Mammary epithelial cell (primary cell): ENCODE measurements around the gene ABR.

Experiments
- CTCF ChIP-seq, 2 donors: IDR thresholded peaks in 1 of 2; conservative IDR thresholded peaks in 1 of 2; 2 replicates each; pipeline ENCODE4 v1.5.1; 2011 to 2012; ENCODE audit warnings: inconsistent platforms in 2 of 2, low read length in 2 of 2, mild to moderate bottlenecking in 2 of 2, control low read depth in 1 of 2, low read depth in 1 of 2; ENCODE audit not compliant: insufficient read depth in 1 of 2; ENCODE audit errors: extremely low read depth in 1 of 2
- EZH2 ChIP-seq: IDR thresholded peaks from 2 replicates; pipeline ENCODE4 v1.6.1; 2012; ENCODE audit warnings: low read length, inconsistent platforms, borderline replicate concordance

- no peak for TF ChIP-seq CTCF (conservative IDR thresholded peaks at IDR 0.05 in 1 of 2, IDR thresholded peaks at IDR 0.05 in 1 of 2; ENCODE audit: extremely low read depth in 1 of 2, insufficient read depth in 1 of 2, low read depth in 1 of 2, low read length in 2 of 2)
- no peak for TF ChIP-seq EZH2
These were observed 172.3 kb downstream of the ABR start for GRCh38 chr17:1007310-1008007.
